ENCODE data around the gene SUPT6H. TPM values are rescaled to one million over a fixed set of nuclear protein-coding genes. Genes with fewer than 3 reads are reported as not detected.

The SUPT6H gene
- polyA plus RNA-seq, 1 of the 3 experiments (the other 2 are of a cell fraction) = 26.9 TPM

DNA sequence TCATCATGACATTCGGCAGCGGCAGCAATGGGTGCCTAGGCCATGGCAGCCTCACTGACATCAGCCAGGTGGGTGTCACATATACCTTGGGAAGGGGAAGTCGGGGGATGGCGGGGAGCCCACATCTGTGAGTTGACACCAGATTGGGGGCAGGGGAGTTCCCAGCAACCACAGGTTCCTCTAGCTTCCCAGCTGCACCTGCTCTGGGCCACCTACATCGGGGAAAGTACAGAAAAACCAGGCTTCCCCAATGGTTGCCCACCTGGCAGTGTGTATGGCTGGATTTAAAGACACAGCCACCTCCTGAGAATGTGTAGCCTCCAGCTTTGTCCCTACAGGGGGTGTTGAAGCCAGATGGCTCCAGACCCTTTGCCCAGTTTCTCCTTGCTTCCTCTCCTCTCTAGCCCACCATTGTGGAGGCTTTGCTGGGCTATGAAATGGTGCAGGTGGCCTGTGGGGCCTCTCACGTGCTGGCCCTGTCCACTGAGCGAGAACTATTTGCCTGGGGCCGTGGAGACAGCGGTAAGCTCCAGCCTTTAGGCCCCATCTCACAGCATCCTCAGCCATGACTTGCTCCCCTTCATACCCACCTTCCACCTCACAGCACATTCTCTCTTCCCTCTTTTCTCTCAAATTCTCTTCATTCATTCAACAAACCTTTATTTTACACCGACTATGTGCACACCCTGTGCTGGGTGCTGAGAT, 76.8 kb downstream of the SUPT6H start:
- no peak for DNase-seq

More for the DNA sequence above, 76.8 kb downstream of the SUPT6H start:
- H3K27me3 ChIP-seq (ENCODE audit: insufficient read depth) = no peaks in the 10 kb centered on the region
- H3K4me1 ChIP-seq (ENCODE audit: control insufficient read depth in 1 of 2, insufficient read depth in 2 of 2, low read depth in 1 of 2, low read length in 1 of 2) = peaks cover 6 to 18% of the 10 kb centered on the region in 2 experiments; a peak in 2 of 4 replicates
- H3K4me3 ChIP-seq (ENCODE audit: low read depth in 2 of 2, low read length in 1 of 2) = no peak overlapping the region
- H3K9me2 ChIP-seq = no peaks in the 10 kb centered on the region
- peaks cover 4% of the 10 kb centered on the region; the same call in 1 of the 2 replicates for H3K79me2 ChIP-seq (ENCODE audit: insufficient read depth)
- ChIA-PET CTCF (interaction anchor here (1.2 to 20.4 kb wide), 2 partner anchors 11 to 15 kb away, joined by 3 to 612 read pairs; partner anchors contain the start of genes NEK8, RPL23A and TLCD1), POLR2A (no interaction called here)
- TF ChIP-seq ZBTB33 (IDR thresholded peaks at IDR 0.05; ENCODE audit: borderline replicate concordance, low read depth) (no peak), GATA2 (CRISPR knock-in tag; IDR thresholded peaks at IDR 0.05) (no peak), MEF2A (IDR thresholded peaks at IDR 0.05; ENCODE audit: borderline replicate concordance, low read depth) (no peak), USF2 (IDR thresholded peaks at IDR 0.05; ENCODE audit: borderline replicate concordance, low read depth, low read length) (no peak), TCF12 (IDR thresholded peaks at IDR 0.05) (no peak), SMC3 (IDR thresholded peaks at IDR 0.05; ENCODE audit: low read depth, low read length) (no peak), RFX5 (IDR thresholded peaks at IDR 0.05; ENCODE audit: low read length) (no peak), TEAD4 (IDR thresholded peaks at IDR 0.05; ENCODE audit: borderline replicate concordance, insufficient read depth) (no peak), REST (IDR thresholded peaks at IDR 0.05; ENCODE audit: low read depth, low read length) (no peak), FOXM1 (IDR thresholded peaks at IDR 0.05; ENCODE audit: low read depth) (no peak), POLR2AphosphoS5 (IDR thresholded peaks at IDR 0.05; ENCODE audit: low read depth, low read length) (no peak), IRF3 (IDR thresholded peaks at IDR 0.05; ENCODE audit: low read depth, low read length) (no peak), FOXJ3 (CRISPR knock-in tag; IDR thresholded peaks at IDR 0.05) (no peak)
- TF ChIP-seq, protein P1, sequence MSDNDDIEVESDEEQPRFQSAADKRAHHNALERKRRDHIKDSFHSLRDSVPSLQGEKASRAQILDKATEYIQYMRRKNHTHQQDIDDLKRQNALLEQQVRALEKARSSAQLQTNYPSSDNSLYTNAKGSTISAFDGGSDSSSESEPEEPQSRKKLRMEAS (IDR thresholded peaks at IDR 0.05; ENCODE audit: low read depth) = no peak
- TF ChIP-seq, protein P2, sequence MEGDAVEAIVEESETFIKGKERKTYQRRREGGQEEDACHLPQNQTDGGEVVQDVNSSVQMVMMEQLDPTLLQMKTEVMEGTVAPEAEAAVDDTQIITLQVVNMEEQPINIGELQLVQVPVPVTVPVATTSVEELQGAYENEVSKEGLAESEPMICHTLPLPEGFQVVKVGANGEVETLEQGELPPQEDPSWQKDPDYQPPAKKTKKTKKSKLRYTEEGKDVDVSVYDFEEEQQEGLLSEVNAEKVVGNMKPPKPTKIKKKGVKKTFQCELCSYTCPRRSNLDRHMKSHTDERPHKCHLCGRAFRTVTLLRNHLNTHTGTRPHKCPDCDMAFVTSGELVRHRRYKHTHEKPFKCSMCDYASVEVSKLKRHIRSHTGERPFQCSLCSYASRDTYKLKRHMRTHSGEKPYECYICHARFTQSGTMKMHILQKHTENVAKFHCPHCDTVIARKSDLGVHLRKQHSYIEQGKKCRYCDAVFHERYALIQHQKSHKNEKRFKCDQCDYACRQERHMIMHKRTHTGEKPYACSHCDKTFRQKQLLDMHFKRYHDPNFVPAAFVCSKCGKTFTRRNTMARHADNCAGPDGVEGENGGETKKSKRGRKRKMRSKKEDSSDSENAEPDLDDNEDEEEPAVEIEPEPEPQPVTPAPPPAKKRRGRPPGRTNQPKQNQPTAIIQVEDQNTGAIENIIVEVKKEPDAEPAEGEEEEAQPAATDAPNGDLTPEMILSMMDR (IDR thresholded peaks at IDR 0.05) = no peak
- H3K9me3 ChIP-seq = no peaks in the 10 kb centered on the region
- H3K9ac ChIP-seq = no peak overlapping the region
- no peaks in the 10 kb centered on the region for H4K20me1 ChIP-seq (ENCODE audit: insufficient read depth)
- no peaks in the 10 kb centered on the region for H3K36me3 ChIP-seq (replicated peaks in 1 of 2; ENCODE audit: control insufficient read depth in 1 of 2, insufficient read depth in 2 of 2, low read length in 1 of 2)
- no peak overlapping the region for H2AFZ ChIP-seq (ENCODE audit: low read depth)
- no peak overlapping the region for H3K4me2 ChIP-seq
- WGBS (ENCODE audit: low lambda C conversion rate) = 89% methylated on average over 9 of the region's 10 CpGs
- peaks cover 21% of the 10 kb centered on the region for H3F3A ChIP-seq (replicated peaks; ENCODE audit: insufficient read depth)
- no peak overlapping the region for H3K27ac ChIP-seq (ENCODE audit: low read depth in 2 of 2, low read length in 1 of 2)
